ENCODE results near the gene TECTB. TPM values are rescaled to one million over a fixed set of nuclear protein-coding genes. Genes with fewer than 3 reads are reported as not detected.
"Not testable (repeated sequence)": the region's sequence is repeated elsewhere in the genome, so short reads cannot be mapped to it uniquely, and the experiment has no call there.

Gene TECTB
- total and polyA plus RNA-seq, 3 experiments from 2014 or later: not detected

DNA sequence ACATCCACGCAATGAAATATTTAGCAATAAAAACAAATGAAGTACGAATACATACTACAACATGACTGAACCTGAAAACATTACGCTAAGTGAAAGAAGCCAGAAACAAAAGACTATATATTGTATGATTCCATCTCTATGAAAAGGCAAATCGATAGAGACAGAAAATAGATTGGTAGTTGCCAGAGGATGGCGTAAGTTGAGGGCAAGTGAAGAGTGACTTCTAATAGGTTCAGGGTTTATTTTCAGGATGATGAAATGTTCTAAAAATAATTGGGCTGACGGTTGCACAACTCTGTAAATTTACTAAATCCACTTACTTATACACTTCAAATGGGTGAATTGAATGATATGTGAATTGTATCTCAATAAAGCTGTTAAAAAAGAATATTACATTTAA, 39.5 kb upstream of the TECTB start:
- DNase-seq: no peak
- H3K36me3 Mint-ChIP-seq: peaks cover 0 to 6% (median 0%) of the 10 kb centered on the region in 3 donors
- no peaks in the 10 kb centered on the region for H3K36me3 ChIP-seq (ENCODE audit: insufficient read depth, low read length)
- H3K27ac ChIP-seq (ENCODE audit: low read depth, low read length): no peak overlapping the region
- H3K9me3 ChIP-seq (ENCODE audit: low read length): no peaks in the 10 kb centered on the region
- peaks cover 2 to 33% of the 10 kb centered on the region in 2 donors for H3K27me3 Mint-ChIP-seq
- CTCF ChIA-PET: no interaction called here
- POLR2A ChIA-PET: no interaction called here
- H3K27ac Mint-ChIP-seq: no peak overlapping the region
- no peaks in the 10 kb centered on the region for H3K4me1 ChIP-seq (ENCODE audit: insufficient read depth, low read length)
- H3K27me3 ChIP-seq (ENCODE audit: insufficient read depth, low read length, poor library complexity, severe bottlenecking): no peaks in the 10 kb centered on the region
- no peak overlapping the region for H3K4me3 Mint-ChIP-seq
- H3K9me3 Mint-ChIP-seq: peaks cover 12 to 22% (median 15%) of the 10 kb centered on the region in 5 donors
- no peaks in the 10 kb centered on the region for H3K4me1 Mint-ChIP-seq
- no peak overlapping the region for H3K4me3 ChIP-seq (ENCODE audit: low read length)

DNA sequence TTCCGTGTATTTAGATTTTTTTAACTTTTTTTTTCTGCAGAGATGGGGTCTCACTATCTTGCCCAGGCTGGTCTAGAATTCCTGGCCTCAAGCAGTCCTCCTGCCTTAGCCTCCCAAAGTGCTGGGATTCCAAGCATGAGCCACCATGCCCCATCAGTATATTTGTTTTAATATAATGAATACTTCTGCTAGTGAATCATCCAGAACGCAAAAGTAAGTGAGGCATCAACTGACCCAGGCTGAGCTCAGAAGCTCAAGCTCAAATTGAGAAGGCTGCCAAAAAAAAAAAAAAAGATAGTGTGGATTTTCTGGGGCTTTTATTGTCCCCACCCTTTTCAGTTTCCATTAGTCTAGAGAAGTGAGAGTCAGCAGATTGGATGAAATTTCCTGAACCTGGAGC, 39.0 kb upstream of the TECTB start:
- Mint-ChIP-seq H3K4me3 (no peak overlapping the region), H3K36me3 (peaks cover 0 to 6% (median 0%) of the 10 kb centered on the region in 3 donors), H3K27ac (no peak overlapping the region), H3K4me1 (no peaks in the 10 kb centered on the region), H3K27me3 (peaks cover 2 to 28% of the 10 kb centered on the region in 2 donors), H3K9me3 (peaks cover 12 to 22% (median 19%) of the 10 kb centered on the region in 5 donors)
- CTCF ChIA-PET: no interaction called here
- Histone ChIP-seq H3K4me1 (ENCODE audit: insufficient read depth, low read length) (no peaks in the 10 kb centered on the region), H3K36me3 (ENCODE audit: insufficient read depth, low read length) (no peaks in the 10 kb centered on the region), H3K27me3 (ENCODE audit: insufficient read depth, low read length, poor library complexity, severe bottlenecking) (no peaks in the 10 kb centered on the region), H3K9me3 (ENCODE audit: low read length) (no peaks in the 10 kb centered on the region), H3K4me3 (ENCODE audit: low read length) (no peak overlapping the region), H3K27ac (ENCODE audit: low read depth, low read length) (no peak overlapping the region)
- DNase-seq: no peak
- POLR2A ChIA-PET: no interaction called here

DNA sequence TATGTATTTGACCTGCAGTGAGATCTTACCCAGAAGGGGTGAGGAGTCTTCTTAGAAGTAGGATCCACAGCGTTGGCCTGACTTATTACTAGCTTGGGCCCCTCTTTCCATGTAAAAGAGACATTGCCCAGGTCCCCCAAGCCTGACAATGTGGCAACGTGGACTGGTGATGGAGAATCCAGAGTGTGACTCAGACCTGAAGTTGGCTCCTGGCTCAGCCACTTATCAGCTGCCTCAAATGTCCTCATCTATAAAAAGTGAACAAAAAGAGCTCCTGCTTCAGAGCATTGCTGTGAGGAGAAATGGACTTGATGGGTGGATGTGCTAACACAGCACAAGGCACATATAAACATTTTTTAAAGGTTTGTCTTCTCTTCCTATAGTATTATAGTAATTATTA, 35.4 kb upstream of the TECTB start:
- H3K4me1 Mint-ChIP-seq: no peaks in the 10 kb centered on the region
- DNase-seq: no peak
- no peaks in the 10 kb centered on the region for H3K27me3 ChIP-seq (ENCODE audit: insufficient read depth, low read length, poor library complexity, severe bottlenecking)
- ChIA-PET POLR2A (no interaction called here), CTCF (no interaction called here)
- no peak overlapping the region for H3K4me3 Mint-ChIP-seq
- peaks cover 0 to 2% (median 0%) of the 10 kb centered on the region in 3 donors for H3K36me3 Mint-ChIP-seq
- H3K27ac Mint-ChIP-seq: no peak overlapping the region
- no peaks in the 10 kb centered on the region for H3K4me1 ChIP-seq (ENCODE audit: insufficient read depth, low read length)
- peaks cover 3 to 20% (median 18%) of the 10 kb centered on the region in 5 donors for H3K9me3 Mint-ChIP-seq
- no peak overlapping the region for H3K4me3 ChIP-seq (ENCODE audit: low read length)
- no peaks in the 10 kb centered on the region for H3K9me3 ChIP-seq (ENCODE audit: low read length)
- H3K27me3 Mint-ChIP-seq: peaks cover 0 to 18% of the 10 kb centered on the region in 2 donors
- H3K36me3 ChIP-seq (ENCODE audit: insufficient read depth, low read length): no peaks in the 10 kb centered on the region
- no peak overlapping the region for H3K27ac ChIP-seq (ENCODE audit: low read depth, low read length)

- POLR2A ChIA-PET: no interaction called here
Observed at GRCh38 chr10:112248584-112249295, 34.5 kb upstream of the TECTB start.

DNA sequence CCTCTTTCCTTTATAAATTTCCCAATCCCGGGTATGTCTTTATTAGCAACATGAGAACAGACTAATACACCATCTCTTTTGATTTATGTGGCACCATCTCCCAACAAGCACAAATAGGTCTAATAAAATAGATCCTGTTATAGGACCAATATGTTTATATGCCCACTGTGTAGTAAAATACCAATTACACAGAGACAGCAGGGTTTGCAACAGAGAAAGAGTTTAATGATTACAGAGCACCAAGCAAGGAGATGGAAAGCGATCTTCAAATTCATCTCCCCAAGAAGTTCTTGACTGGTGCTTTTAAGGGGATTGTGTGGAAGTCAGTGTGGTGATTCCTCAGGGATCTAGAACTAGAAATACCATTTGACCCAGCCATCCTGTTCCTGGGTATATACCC, 33.5 kb upstream of the TECTB start:
- no peaks in the 10 kb centered on the region for H3K9me3 ChIP-seq (ENCODE audit: low read length)
- no peaks in the 10 kb centered on the region for H3K36me3 ChIP-seq (ENCODE audit: insufficient read depth, low read length)
- peaks cover 0 to 13% of the 10 kb centered on the region in 2 donors for H3K27me3 Mint-ChIP-seq
- no peak overlapping the region for H3K27ac Mint-ChIP-seq
- H3K36me3 Mint-ChIP-seq: peaks cover 0 to 2% (median 0%) of the 10 kb centered on the region in 3 donors
- ChIA-PET POLR2A (no interaction called here), CTCF (no interaction called here)
- no peak overlapping the region for H3K27ac ChIP-seq (ENCODE audit: low read depth, low read length)
- no peak overlapping the region for H3K4me3 Mint-ChIP-seq
- no peaks in the 10 kb centered on the region for H3K4me1 Mint-ChIP-seq
- H3K27me3 ChIP-seq (ENCODE audit: insufficient read depth, low read length, poor library complexity, severe bottlenecking): no peaks in the 10 kb centered on the region
- H3K4me3 ChIP-seq (ENCODE audit: low read length): no peak overlapping the region
- H3K4me1 ChIP-seq (ENCODE audit: insufficient read depth, low read length): no peaks in the 10 kb centered on the region
- DNase-seq: no peak
- H3K9me3 Mint-ChIP-seq: peaks cover 3 to 20% (median 18%) of the 10 kb centered on the region in 5 donors

More at GRCh38 chr10:112248584-112249295, 34.5 kb upstream of the TECTB start:
- Histone ChIP-seq H3K4me1 (ENCODE audit: insufficient read depth, low read length) (no peaks in the 10 kb centered on the region), H3K4me3 (ENCODE audit: low read length) (no peak overlapping the region), H3K9me3 (ENCODE audit: low read length) (no peaks in the 10 kb centered on the region), H3K27ac (ENCODE audit: low read depth, low read length) (no peak overlapping the region), H3K27me3 (ENCODE audit: insufficient read depth, low read length, poor library complexity, severe bottlenecking) (no peaks in the 10 kb centered on the region), H3K36me3 (ENCODE audit: insufficient read depth, low read length) (no peaks in the 10 kb centered on the region)
- Mint-ChIP-seq H3K27ac (no peak overlapping the region), H3K9me3 (peaks cover 3 to 20% (median 18%) of the 10 kb centered on the region in 5 donors), H3K27me3 (peaks cover 0 to 14% of the 10 kb centered on the region in 2 donors), H3K4me1 (no peaks in the 10 kb centered on the region), H3K36me3 (peaks cover 0 to 2% (median 0%) of the 10 kb centered on the region in 3 donors), H3K4me3 (no peak overlapping the region)
- no peak for DNase-seq
- CTCF ChIA-PET: no interaction called here

DNA sequence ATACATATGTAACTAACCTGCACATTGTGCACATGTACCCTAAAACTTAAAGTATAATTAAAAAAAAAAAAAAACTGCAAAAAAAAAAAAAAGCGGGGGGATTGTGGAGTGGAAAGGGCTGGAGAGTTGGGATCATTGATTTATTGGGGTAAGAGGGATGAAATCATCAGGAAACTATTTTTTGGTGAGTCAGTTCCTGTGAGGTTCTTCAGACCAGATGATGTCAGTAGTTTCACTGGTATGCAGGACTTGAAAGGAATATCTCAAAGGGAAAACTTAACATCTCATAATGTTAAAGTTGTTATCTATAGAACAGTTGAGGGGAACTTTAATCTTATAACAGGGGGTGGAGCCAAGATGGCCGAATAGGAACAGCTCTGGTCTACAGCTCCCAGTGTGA, 32.6 kb upstream of the TECTB start:
- H3K36me3 ChIP-seq (ENCODE audit: insufficient read depth, low read length): no peaks in the 10 kb centered on the region
- H3K36me3 Mint-ChIP-seq: peaks cover 0 to 2% (median 0%) of the 10 kb centered on the region in 3 donors
- H3K27ac ChIP-seq (ENCODE audit: low read depth, low read length): no peak overlapping the region
- H3K9me3 ChIP-seq (ENCODE audit: low read length): no peaks in the 10 kb centered on the region
- ChIA-PET CTCF (no interaction called here), POLR2A (no interaction called here)
- peaks cover 2 to 10% of the 10 kb centered on the region in 2 donors for H3K27me3 Mint-ChIP-seq
- peaks cover 3 to 20% (median 18%) of the 10 kb centered on the region in 5 donors for H3K9me3 Mint-ChIP-seq
- H3K4me3 Mint-ChIP-seq: no peak overlapping the region
- H3K4me1 ChIP-seq (ENCODE audit: insufficient read depth, low read length): no peaks in the 10 kb centered on the region
- no peak overlapping the region for H3K27ac Mint-ChIP-seq
- DNase-seq: no peak
- H3K4me3 ChIP-seq (ENCODE audit: low read length): no peak overlapping the region
- no peaks in the 10 kb centered on the region for H3K27me3 ChIP-seq (ENCODE audit: insufficient read depth, low read length, poor library complexity, severe bottlenecking)
- H3K4me1 Mint-ChIP-seq: no peaks in the 10 kb centered on the region

- H3K36me3 ChIP-seq (ENCODE audit: insufficient read depth, low read length); DNase-seq; CTCF ChIA-PET; H3K4me3 ChIP-seq (ENCODE audit: low read length); H3K4me1 ChIP-seq (ENCODE audit: insufficient read depth, low read length); H3K27ac Mint-ChIP-seq; H3K9me3 ChIP-seq (ENCODE audit: low read length); H3K4me3 Mint-ChIP-seq; POLR2A ChIA-PET; H3K27ac ChIP-seq (ENCODE audit: low read depth, low read length); H3K36me3 Mint-ChIP-seq; H3K4me1 Mint-ChIP-seq; H3K27me3 Mint-ChIP-seq; H3K27me3 ChIP-seq (ENCODE audit: insufficient read depth, low read length, poor library complexity, severe bottlenecking): not testable (repeated sequence)
- H3K9me3 Mint-ChIP-seq: peaks cover 3 to 20% (median 18%) of the 10 kb centered on the region in 5 donors
Observed at GRCh38 chr10:112251238-112251637, 32.0 kb upstream of the TECTB start.

DNA sequence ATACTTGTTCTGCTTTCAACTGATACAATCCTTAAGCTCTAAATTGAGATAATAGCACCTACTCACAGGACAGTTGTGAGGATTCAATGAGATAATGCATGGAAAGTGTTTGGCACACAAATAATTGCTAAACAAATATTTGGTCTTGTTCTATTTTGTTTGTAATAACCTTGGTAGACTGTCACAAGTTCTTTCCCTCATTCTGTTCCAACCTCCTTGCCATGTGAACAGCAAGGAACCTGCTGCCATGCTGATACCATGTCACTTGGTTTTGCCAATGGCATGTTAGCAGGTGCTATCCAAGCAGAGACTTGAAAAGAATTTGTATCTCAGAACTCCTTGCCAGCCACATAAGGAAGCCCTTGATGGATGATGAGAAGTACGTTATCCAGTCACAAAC, 24.8 kb upstream of the TECTB start:
- CTCF ChIA-PET: interaction anchor here (1.0 kb wide), 1 partner anchor 10 kb away, joined by 3 read pairs; no protein-coding TSS in a partner anchor
- Mint-ChIP-seq H3K9me3 (peaks cover 0 to 1% (median 0%) of the 10 kb centered on the region in 5 donors), H3K27me3 (peaks cover 8 to 9% of the 10 kb centered on the region in 2 donors)

More for the DNA sequence above, 24.8 kb upstream of the TECTB start:
- POLR2A ChIA-PET: no interaction called here
- H3K36me3 Mint-ChIP-seq: no peaks in the 10 kb centered on the region
- no peak for DNase-seq
- no peak overlapping the region for H3K4me3 Mint-ChIP-seq
- Histone ChIP-seq H3K4me3 (ENCODE audit: low read length) (no peak overlapping the region), H3K4me1 (ENCODE audit: insufficient read depth, low read length) (no peaks in the 10 kb centered on the region), H3K27me3 (ENCODE audit: insufficient read depth, low read length, poor library complexity, severe bottlenecking) (no peaks in the 10 kb centered on the region), H3K9me3 (ENCODE audit: low read length) (no peaks in the 10 kb centered on the region), H3K36me3 (ENCODE audit: insufficient read depth, low read length) (no peaks in the 10 kb centered on the region), H3K27ac (ENCODE audit: low read depth, low read length) (no peak overlapping the region)
- H3K4me1 Mint-ChIP-seq: no peaks in the 10 kb centered on the region
- H3K27ac Mint-ChIP-seq: no peak overlapping the region
